Astrocyte (in vitro differentiated cells and primary cell): ENCODE data around the gene TNIK.

Source experiments
- EZH2 ChIP-seq: IDR thresholded peaks from 2 replicates; pipeline ENCODE4 v1.6.1; 2012; ENCODE audit warnings: mild to moderate bottlenecking, low read length, inconsistent platforms; ENCODE audit not compliant: insufficient read depth
- TF ChIP-seq, protein P1 (sequence below): IDR thresholded peaks from 2 replicates; pipeline ENCODE4 v1.5.1; 2011; ENCODE audit warnings: low read depth, mild to moderate bottlenecking, inconsistent platforms, low read length, moderate library complexity; ENCODE audit not compliant: insufficient read depth

DNA sequence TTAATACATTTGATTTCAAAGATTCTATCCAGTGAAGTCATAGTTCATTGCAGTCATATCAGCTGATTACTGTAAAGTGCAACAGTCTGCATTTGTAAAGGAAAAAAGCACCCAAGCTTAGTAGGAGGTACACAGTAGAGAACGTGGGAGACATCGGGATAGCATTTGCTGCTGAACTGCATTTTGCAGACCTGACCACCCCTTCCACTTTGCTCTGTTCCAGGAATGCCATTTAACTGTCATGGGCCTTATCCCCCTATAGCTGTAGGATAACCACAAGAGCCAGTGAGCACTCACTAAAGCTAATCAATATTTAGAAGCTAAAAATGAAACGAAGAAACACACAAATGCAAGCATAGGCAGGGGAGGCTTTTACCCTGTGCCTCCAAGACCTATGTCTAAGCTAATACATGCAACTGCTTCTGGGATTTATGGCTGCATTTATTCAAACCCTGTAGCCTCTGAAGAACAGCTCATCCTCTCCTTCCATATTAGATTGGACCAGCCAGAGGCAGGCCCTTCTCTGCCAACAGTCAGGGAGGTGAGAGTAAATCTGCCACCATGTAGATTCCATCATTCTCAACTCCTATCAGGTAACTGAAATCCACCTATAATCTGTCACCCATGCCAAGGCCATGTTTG lies 23.0 kb downstream of the TNIK start:
- TF ChIP-seq EZH2, result no peak
- TF ChIP-seq, protein P1, sequence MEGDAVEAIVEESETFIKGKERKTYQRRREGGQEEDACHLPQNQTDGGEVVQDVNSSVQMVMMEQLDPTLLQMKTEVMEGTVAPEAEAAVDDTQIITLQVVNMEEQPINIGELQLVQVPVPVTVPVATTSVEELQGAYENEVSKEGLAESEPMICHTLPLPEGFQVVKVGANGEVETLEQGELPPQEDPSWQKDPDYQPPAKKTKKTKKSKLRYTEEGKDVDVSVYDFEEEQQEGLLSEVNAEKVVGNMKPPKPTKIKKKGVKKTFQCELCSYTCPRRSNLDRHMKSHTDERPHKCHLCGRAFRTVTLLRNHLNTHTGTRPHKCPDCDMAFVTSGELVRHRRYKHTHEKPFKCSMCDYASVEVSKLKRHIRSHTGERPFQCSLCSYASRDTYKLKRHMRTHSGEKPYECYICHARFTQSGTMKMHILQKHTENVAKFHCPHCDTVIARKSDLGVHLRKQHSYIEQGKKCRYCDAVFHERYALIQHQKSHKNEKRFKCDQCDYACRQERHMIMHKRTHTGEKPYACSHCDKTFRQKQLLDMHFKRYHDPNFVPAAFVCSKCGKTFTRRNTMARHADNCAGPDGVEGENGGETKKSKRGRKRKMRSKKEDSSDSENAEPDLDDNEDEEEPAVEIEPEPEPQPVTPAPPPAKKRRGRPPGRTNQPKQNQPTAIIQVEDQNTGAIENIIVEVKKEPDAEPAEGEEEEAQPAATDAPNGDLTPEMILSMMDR, result no peak
